Muscle layer of duodenum (tissue), 2 donors: ENCODE data around the gene SYNGR2.

Source experiments
- H3K27ac ChIP-seq: one replicate; pipeline ENCODE4 v1.7.0; 2013; ENCODE audit warnings: mild to moderate bottlenecking, low read length
- H3K27me3 ChIP-seq: one replicate; pipeline ENCODE4 v1.7.0; 2013; ENCODE audit warnings: low read depth, mild to moderate bottlenecking, control low read depth, low read length
- H3K36me3 ChIP-seq, 2 donors: one replicate each; pipeline ENCODE4 v1.7.0; 2013; ENCODE audit warnings: low read length in 2 of 2, control low read depth in 1 of 2, mild to moderate bottlenecking in 1 of 2; ENCODE audit not compliant: insufficient read depth in 2 of 2, control insufficient read depth in 1 of 2
- H3K4me1 ChIP-seq, 2 donors: one replicate each; pipeline ENCODE4 v1.7.0; 2013; ENCODE audit warnings: low read length in 2 of 2, mild to moderate bottlenecking in 2 of 2, control low read depth in 1 of 2, moderate library complexity in 1 of 2; ENCODE audit not compliant: insufficient read depth in 2 of 2, control insufficient read depth in 1 of 2
- H3K4me3 ChIP-seq, 2 donors: one replicate each; pipeline ENCODE4 v1.7.0; 2013; ENCODE audit warnings: low read length in 2 of 2, low read depth in 1 of 2, mild to moderate bottlenecking in 1 of 2
- H3K9me3 ChIP-seq, 2 donors: one replicate each; pipeline ENCODE4 v1.7.0; 2013; ENCODE audit warnings: low read length in 2 of 2, control low read depth in 1 of 2, mild to moderate bottlenecking in 1 of 2; ENCODE audit not compliant: control insufficient read depth in 1 of 2
- donor health status: healthy.

SYNGR2 gene

DNA sequence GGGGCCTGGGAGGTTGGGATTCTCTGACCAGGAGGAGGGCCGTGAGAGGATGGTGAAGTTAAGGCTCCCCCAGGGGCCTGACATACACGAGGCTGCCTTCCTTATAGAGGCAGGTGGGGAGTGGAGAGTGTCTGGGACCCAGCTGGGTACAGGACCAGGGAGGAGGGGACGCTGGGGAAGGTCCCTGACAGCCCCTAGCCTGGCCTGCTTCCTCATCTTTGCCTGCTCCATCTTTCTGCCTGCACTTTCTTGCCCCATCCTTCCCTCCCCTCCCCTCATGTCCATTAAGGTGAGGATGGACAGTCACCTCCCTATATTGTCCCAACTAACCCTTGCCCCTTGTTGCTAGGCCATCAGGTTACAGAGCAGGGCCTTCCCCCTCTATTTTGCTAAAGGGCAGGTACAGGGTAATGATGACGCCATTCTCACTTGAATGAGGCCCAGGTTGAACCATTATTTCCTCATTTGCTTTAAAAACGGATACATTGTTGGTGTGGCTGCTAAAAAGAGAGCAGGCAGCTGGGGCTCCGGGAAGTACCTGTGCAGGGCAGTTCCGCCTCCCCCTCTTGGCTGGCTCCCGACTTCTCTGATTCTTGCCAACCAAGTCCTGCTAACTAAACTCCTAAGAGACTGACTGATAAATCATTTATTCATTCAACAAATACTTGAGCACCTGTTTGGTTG, 20.9 kb upstream of the SYNGR2 start:
- Histone ChIP-seq H3K36me3 (no peaks in the 10 kb centered on the region), H3K27ac (peak overlapping the region; percentile 23), H3K27me3 (no peaks in the 10 kb centered on the region), H3K4me3 (no peak overlapping the region), H3K4me1 (peaks cover 14 to 28% of the 10 kb centered on the region in 2 donors), H3K9me3 (no peaks in the 10 kb centered on the region)

DNA sequence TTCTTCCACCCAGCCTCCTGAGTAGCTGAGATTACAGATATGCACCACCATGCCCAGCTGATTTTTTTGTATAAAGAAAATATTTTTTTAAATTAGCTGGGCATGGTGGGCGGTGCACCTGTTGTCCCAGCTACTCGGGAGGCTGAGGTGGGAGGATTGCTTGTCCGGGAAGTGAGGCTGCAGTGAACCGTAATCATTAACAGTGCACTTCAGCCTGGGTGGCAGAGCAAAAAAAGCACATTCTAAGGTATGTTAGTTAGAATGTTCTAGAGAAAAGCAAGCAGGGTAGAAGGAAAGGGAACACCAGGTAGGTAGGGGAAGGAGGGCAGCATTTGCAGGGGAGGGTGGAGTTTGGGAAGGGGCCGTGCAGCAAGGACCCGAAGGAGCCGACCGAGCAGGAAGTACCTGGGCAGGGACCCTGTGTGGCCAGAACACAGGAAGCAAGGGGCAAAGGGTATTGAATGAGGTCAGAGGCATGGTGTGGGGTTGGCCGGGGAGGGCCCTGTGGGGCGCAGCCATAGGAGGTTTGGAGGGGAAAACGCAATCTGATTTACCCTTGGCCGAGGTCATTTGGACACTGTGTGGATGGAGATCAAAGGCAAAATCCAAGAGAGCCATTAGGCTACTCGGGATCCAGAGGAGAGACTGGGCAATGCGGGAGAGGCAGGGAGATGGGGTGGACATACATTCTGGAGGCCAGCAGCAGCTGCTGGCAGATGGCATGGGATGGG, 19.9 kb upstream of the SYNGR2 start:
- Histone ChIP-seq H3K27ac (no peak overlapping the region), H3K9me3 (no peaks in the 10 kb centered on the region)

DNA sequence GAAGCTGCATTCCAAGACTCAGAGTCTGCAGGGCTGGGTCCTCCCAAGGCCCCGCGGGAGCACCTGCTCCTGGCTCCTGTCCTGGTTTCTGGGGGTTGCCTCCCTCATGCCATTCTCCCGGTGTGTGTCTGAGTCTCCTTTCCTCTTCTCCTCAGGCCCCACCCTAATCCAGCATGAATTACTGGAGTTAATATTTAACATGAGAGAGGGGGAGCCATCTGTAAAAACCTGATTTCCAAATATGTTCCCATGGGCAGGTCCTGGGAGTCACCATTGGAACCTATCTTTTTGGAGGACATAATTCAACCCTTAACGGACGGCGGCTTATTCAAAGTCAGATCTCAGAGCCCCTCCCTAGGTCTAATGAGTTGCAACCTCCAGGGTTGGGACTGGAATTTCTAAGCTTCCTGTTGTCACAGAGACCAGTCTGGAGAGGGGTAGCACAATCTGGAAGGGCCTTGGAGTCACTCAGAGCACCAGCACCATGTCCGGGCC, 16.8 kb upstream of the SYNGR2 start:
- Histone ChIP-seq H3K4me1 (no peaks in the 10 kb centered on the region), H3K9me3 (no peaks in the 10 kb centered on the region), H3K27ac (no peak overlapping the region), H3K36me3 (no peaks in the 10 kb centered on the region), H3K4me3 (no peak overlapping the region), H3K27me3 (no peaks in the 10 kb centered on the region)

More for the DNA sequence above, 19.9 kb upstream of the SYNGR2 start:
- H3K4me3 ChIP-seq = no peak overlapping the region
- peaks cover 14 to 27% of the 10 kb centered on the region in 2 donors for H3K4me1 ChIP-seq
- no peaks in the 10 kb centered on the region for H3K36me3 ChIP-seq
- H3K27me3 ChIP-seq = no peaks in the 10 kb centered on the region

DNA sequence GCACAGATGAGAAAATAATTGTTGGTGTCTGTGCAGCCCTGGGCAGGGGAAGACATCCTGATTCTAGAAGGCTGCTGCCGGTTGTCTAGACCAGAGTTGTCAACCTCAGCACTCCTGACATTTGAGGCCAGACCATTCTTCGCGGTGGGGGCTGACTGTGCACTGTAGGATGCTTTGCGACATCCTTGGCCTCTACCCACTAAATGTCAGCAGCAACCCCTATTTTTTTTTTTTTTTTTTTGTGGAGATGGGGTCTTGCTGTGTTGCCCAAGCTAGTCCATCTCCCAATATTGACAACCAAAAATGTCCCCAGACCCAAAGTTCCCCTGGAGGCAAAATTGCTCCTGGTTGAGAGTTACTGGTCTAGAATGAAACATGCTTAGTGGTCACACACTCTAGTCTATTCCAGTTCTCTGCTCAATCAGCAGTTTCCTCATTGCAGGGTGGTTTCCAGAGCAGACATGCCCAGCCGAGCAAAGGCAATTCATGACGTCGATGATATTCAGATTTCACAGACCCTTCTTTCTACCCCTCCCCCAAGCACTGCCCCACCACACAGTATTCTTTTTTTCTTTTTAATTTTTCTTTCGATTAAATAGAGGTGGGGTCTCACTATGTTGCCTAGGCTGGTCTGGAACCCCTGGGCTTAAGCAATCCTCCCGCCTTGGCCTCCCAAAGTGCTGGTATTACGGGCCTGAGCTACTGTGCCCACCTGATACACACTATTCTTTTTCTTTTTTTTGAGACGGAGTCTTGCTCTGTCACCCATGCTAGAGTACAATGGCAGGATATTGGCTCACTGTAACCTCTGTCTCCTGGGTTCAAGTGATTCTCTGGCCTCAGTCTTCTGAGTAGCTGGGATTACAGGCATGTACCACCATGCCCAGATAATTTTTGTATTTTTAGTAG, 13.2 kb upstream of the SYNGR2 start:
- no peaks in the 10 kb centered on the region for H3K36me3 ChIP-seq
- H3K4me1 ChIP-seq = no peaks in the 10 kb centered on the region
- H3K4me3 ChIP-seq = no peak overlapping the region
- H3K9me3 ChIP-seq = no peaks in the 10 kb centered on the region
- H3K27ac ChIP-seq = no peak overlapping the region
- H3K27me3 ChIP-seq = no peaks in the 10 kb centered on the region

DNA sequence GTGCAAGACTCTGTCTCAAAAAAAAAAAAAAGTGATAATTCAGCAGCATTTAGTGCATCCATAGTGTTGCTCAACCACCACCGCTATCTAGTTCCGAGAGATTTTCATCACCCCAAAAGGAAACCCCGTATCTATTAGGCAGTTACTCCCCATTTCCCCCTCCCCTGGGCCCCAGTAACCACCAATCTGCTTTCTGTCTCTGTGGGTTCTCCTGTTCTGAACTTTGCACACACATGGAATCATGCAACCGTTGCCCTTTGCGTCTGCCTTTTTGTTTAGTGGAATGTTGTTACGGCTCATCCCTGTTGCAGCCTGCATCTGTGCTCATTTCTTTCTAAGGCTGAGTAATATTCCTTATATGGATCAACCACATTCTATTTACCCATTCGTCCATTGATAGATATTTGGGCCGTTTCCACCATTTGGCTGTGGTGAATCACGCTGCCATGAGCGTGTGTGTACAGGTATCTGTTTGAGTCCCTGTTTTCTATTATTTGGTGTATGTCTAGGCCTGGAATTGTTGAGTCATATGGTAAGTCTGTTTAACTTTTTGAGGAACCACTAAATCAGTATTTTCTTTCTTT, 8.7 kb upstream of the SYNGR2 start:
- no peaks in the 10 kb centered on the region for H3K4me1 ChIP-seq
- H3K27ac ChIP-seq = no peak overlapping the region
- no peaks in the 10 kb centered on the region for H3K9me3 ChIP-seq
- no peaks in the 10 kb centered on the region for H3K27me3 ChIP-seq
- H3K4me3 ChIP-seq = no peak overlapping the region
- no peaks in the 10 kb centered on the region for H3K36me3 ChIP-seq

DNA sequence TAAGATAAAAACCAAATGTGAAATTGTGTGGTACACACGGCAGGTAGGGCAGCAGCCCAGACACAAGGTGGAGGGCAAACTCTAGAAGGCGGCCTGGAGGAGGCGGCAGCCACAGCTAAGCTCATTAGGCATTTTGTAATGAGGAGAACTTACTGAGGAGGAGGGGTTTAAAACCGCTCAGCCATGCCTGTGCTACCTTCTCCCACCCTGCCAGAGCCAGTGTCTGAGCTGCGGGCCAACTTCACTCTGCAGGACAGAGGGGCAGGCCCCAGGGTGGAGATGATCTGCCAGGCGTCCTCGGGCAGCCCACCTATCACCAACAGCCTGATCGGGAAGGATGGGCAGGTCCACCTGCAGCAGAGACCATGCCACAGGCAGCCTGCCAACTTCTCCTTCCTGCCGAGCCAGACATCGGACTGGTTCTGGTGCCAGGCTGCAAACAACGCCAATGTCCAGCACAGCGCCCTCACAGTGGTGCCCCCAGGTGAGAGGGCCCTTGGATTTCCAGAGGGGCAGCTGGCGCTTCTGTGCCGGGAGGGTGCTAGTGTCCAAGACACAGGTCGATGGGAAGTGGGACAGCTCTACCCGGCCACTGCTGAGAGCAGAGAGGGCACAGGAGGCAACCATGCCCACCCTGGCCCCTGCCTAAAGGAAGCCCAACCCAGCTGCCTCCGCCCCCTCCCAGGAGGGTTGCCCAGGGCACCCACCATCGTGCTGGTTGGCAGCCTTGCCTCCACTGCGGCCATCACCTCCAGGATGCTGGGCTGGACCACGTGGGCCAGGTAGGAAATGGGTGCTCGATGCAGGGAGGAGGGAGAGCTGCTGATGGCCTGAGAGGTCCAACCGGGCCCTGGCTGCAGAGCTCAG, 4.3 kb upstream of the SYNGR2 start:
- H3K27ac ChIP-seq = no peak overlapping the region
- no peaks in the 10 kb centered on the region for H3K27me3 ChIP-seq
- H3K4me1 ChIP-seq = peaks cover 0 to 1% of the 10 kb centered on the region in 2 donors
- no peaks in the 10 kb centered on the region for H3K36me3 ChIP-seq
- H3K9me3 ChIP-seq = no peaks in the 10 kb centered on the region
- H3K4me3 ChIP-seq = no peak overlapping the region

DNA sequence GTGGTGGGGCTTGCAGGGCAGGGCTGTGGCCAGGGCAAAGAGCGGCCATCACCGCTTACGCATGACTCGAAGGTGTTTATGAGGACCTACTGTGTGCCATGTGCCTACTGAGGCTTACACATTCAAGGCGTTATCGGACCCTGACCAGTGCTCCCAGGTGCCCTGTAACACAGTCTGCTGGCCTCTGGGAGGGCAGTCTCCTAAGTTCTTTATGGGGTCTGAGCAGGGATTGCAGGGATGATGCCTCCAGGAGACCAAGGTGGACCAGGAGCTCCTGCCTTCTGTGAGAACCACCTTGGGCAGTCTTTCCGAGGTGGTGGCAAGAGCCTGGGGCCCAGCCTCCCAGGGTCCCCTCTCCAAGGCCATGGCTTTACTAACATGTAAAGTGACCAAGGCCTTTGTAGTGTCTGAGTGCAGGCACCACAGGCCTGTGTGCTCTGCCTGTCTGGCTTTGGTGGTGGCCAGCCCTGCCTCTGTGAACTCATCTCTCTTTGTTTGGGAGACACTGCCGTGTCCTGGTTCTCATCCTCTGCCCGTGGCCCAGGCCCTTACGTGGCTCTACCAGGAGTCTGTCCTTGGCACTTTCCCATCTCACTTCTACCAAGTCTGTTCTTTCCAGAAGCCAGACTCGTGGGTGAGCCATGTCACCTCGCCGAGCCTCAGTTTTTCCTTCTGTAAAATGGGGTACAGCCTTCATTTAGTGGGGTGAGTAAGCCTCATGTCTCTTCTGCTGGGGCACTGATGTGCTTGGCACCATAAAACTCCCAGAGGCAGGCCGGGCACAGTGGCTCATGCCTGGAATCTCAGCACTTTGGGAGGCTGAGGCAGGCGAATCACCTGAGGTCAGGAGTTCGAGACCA, 3.4 kb upstream of the SYNGR2 start:
- Histone ChIP-seq H3K9me3 (no peaks in the 10 kb centered on the region), H3K4me1 (peaks cover 0 to 10% of the 10 kb centered on the region in 2 donors), H3K4me3 (no peak overlapping the region), H3K36me3 (no peaks in the 10 kb centered on the region), H3K27ac (no peak overlapping the region), H3K27me3 (no peaks in the 10 kb centered on the region)

DNA sequence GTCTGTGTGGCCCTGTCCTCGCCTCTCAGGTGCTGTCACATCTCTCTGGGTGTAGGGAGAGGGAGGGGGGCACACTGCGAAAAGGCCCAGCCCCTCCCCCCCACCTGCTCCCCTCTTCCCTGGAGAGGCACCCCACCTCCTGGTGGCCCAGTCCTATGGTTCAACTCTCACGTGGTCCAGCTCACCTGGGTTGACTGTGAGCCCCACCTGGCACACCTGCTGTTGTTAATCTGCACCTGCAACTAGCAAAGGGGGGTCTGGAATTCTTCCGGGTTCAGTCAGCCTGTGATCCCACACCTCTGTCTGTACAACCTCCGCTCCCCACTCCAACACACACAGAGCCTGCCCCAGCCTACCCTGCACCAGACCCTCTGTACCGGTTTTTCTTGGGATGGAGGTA, 2.0 kb upstream of the SYNGR2 start:
- no peak overlapping the region for H3K27ac ChIP-seq
- H3K4me1 ChIP-seq = peaks cover 0 to 17% of the 10 kb centered on the region in 2 donors
- H3K27me3 ChIP-seq = no peaks in the 10 kb centered on the region
- H3K36me3 ChIP-seq = no peaks in the 10 kb centered on the region
- H3K9me3 ChIP-seq = no peaks in the 10 kb centered on the region
- H3K4me3 ChIP-seq = no peak overlapping the region

DNA sequence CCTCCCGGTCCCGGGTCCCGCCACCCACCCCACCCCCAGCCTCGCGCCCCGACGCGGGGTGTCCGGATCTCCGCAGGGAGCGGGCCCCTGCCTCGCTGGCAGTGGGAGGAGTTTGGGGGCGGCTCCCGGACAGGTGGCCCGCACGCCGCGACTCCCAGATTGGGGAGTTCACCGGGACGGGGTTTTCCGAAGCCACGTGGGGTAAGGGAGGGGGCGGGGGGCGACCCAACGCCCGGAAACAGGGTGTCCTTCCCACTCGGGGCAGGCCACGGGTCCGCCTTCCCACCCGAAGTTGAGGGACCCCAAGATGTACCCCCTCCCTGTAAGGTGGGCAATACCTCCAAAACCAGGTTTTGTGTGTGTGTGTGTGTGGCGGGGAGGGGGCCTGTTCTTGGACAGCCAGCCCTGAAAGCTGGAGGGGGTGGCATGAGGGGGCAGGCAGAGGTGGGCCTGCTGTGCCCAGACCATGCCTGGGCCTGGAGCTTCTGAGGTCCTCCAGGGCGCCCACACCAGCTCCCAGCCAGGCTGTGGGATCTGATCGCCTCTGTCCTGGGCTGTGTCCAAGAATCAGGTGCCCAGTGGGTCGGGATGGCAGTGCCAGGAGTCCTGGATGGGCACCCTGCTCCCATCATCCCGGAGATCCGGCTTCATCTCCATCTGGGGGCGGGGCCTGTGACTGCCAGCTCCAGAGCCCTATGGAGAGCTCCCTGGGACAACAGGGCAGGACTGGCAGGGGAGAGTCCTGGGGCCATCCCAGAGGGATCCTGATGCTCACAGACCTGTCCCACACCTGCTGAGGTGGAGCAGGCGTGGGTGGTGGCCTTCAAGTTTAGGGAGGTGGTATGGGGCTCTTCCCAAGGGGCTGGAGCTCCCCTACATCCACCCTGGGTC, 767 bp downstream of the SYNGR2 start:
- Histone ChIP-seq H3K36me3 (no peaks in the 10 kb centered on the region), H3K4me1 (peaks cover 13 to 44% of the 10 kb centered on the region in 2 donors), H3K27me3 (no peaks in the 10 kb centered on the region), H3K27ac (peak overlapping the region; percentile 56), H3K4me3 (peak overlapping the region; percentile 65 to 79), H3K9me3 (no peaks in the 10 kb centered on the region)
